ENCODE results near the gene TMEM123.

The TMEM123 gene

DNA sequence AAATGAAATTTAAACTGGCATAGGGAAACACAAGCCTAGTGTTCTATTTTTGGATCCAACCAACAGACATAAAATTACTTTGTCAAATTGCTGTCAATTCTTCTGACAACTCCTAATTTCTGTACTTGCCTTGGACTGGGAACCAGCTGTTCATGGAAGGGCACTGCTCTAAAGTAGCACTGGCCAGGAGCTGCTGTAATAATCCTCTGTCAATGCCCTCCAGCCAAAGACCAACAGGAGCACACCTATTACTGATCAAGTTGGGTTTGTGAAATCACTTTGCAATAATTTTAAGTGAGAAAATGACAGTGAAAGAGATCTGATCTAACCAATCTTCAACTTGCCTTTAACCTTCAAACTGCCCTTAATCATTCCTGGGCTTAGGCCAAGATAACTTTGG lies 18.9 kb upstream of the TMEM123 start:
- Histone ChIP-seq H3K4me3 (ENCODE audit: extremely low read depth, insufficient read depth, low read length, poor library complexity, severe bottlenecking) (no peak overlapping the region), H3K27ac (ENCODE audit: low read depth, low read length, severe bottlenecking) (no peak overlapping the region), H3K4me1 (ENCODE audit: control insufficient read depth, insufficient read depth, low read length, poor library complexity, severe bottlenecking) (no peaks in the 10 kb centered on the region), H3K36me3 (ENCODE audit: control insufficient read depth, insufficient read depth, low read length) (no peaks in the 10 kb centered on the region), H3K9me3 (ENCODE audit: control insufficient read depth, low read length) (no peaks in the 10 kb centered on the region)

DNA sequence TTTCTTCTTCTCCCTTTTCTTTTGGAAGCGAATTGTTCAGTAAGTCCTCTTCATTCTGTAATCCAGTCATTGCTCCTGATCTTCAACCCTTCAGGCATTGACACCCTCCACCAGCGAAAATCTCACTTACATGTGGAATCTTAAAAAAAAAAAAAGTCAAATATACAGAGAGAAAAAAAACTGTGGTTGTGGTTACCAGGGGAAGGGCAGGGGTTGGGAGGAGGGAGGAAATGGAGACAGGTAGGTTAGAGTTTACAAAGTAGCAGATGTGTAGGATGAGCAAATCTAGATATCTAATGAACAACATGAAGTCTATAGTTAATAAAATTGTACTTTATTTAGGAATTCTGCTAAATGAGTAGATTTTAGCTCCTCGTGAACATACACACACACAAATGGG lies 17.7 kb upstream of the TMEM123 start:
- Histone ChIP-seq H3K36me3 (ENCODE audit: control insufficient read depth, insufficient read depth, low read length) (no peaks in the 10 kb centered on the region), H3K4me1 (ENCODE audit: control insufficient read depth, insufficient read depth, low read length, poor library complexity, severe bottlenecking) (no peaks in the 10 kb centered on the region), H3K4me3 (ENCODE audit: extremely low read depth, insufficient read depth, low read length, poor library complexity, severe bottlenecking) (no peak overlapping the region), H3K9me3 (ENCODE audit: control insufficient read depth, low read length) (no peaks in the 10 kb centered on the region), H3K27ac (ENCODE audit: low read depth, low read length, severe bottlenecking) (no peak overlapping the region)
- WGBS, 2 experiments (ENCODE audit: insufficient coverage in 2 of 2): no CpG with 5 or more reads among the region's 3 CpGs

DNA sequence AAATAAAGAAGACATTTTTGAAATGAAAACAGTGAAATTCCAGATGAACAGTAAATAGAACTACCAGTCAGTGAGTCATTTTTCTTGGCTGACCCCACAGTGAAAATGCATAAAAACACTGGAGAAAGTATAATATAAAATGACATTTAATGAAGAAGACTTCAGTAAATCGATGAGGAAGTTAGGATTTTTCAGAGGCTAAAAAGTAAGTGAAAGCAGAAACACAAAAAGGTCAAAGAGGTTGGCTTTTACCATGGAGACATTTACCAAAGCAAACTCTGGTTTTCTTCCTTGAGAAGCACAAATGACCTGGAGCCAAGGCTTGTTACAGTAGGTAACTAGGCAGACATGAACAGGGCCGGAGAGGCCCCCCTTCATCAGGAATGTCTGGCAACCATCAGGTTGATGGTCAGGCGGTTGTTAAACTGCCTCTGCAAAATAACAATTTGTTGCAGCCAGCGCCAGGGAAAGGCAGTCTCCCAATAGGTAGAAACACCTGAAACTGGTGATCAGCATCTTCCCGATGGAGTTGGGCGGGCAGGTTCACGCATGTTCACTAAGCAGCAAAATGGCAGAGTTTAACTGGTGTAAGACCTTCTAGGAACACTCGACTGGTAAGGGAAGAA lies 16.7 kb upstream of the TMEM123 start:
- peak overlapping the region; percentile 18 for H3K27ac ChIP-seq (ENCODE audit: low read depth, low read length, severe bottlenecking)
- no peaks in the 10 kb centered on the region for H3K9me3 ChIP-seq (ENCODE audit: control insufficient read depth, low read length)
- no peaks in the 10 kb centered on the region for H3K36me3 ChIP-seq (ENCODE audit: control insufficient read depth, insufficient read depth, low read length)
- no peaks in the 10 kb centered on the region for H3K4me1 ChIP-seq (ENCODE audit: control insufficient read depth, insufficient read depth, low read length, poor library complexity, severe bottlenecking)
- WGBS, 2 experiments (ENCODE audit: insufficient coverage in 2 of 2): 94 to 95% methylated on average over 8 of the region's 8 CpGs
- no peak overlapping the region for H3K4me3 ChIP-seq (ENCODE audit: extremely low read depth, insufficient read depth, low read length, poor library complexity, severe bottlenecking)

DNA sequence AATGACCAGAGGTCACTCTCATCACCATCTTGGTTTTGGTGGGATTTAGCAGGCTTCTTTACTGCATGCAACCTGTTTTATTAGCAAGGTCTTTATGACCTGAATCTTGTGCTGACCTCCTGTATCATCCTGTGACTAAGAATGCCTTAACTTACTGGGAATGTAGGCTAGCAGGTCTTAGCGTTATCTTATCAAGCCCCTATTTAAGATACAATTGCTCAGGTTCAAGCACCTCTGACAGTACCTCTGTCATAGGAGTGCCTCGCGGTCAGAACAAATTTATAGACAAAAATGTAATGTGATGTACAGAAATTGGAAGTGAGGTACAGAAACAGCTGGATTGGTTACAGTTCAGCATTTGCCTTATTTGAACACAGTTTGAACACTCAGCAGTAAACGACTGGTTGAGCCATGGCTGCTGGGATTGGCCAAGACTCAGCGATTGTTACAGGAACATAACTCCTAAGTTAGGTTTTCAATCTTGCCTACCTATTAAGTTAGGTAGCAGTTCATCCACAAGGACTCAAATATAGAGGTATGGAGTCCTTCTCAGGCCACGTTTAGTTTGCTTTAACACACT lies 16.1 kb upstream of the TMEM123 start:
- no peak overlapping the region for H3K4me3 ChIP-seq (ENCODE audit: extremely low read depth, insufficient read depth, low read length, poor library complexity, severe bottlenecking)
- 88 to 94% methylated on average over 2 to 5 of the region's 6 CpGs for WGBS, 2 experiments (ENCODE audit: insufficient coverage in 2 of 2)
- H3K4me1 ChIP-seq (ENCODE audit: control insufficient read depth, insufficient read depth, low read length, poor library complexity, severe bottlenecking): no peaks in the 10 kb centered on the region
- H3K9me3 ChIP-seq (ENCODE audit: control insufficient read depth, low read length): no peaks in the 10 kb centered on the region
- H3K27ac ChIP-seq (ENCODE audit: low read depth, low read length, severe bottlenecking): no peak overlapping the region
- H3K36me3 ChIP-seq (ENCODE audit: control insufficient read depth, insufficient read depth, low read length): no peaks in the 10 kb centered on the region

DNA sequence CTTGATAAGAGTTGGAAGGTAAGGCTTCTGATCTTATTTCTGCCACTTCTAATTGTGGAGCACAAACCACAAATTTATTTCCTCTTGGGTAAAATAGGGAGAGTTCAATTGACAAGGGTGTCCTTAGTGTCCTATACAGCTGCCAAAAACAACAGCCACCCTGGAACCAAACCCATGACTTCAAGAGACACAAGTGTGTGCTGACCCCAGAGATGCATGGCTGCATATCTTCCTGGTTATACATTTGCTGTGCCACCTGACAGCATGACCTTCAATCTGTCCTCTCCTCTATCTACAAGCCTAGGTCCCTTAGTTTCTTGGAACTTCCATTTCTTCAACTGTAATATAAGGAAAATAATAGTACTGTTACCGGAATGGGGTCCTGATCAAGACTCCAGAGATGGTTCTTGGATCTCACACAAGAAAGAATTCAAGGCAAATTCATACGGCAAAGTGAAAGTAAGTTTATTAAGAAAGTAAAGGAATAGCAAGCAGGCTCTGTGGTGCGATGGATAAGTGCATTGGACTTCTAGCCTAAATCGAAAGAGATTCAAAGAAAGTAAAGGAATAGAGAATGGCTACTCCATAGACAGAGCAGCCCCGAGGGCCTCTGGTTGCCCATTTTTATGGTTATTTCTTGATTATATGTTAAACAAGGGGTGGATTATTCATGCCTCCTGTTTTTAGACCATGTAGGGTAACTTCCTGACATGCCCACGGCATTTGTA lies 15.5 kb upstream of the TMEM123 start:
- H3K4me3 ChIP-seq (ENCODE audit: extremely low read depth, insufficient read depth, low read length, poor library complexity, severe bottlenecking): no peak overlapping the region
- H3K4me1 ChIP-seq (ENCODE audit: control insufficient read depth, insufficient read depth, low read length, poor library complexity, severe bottlenecking): no peaks in the 10 kb centered on the region
- no peaks in the 10 kb centered on the region for H3K9me3 ChIP-seq (ENCODE audit: control insufficient read depth, low read length)
- no peak overlapping the region for H3K27ac ChIP-seq (ENCODE audit: low read depth, low read length, severe bottlenecking)
- 89 to 93% methylated on average over 5 to 6 of the region's 6 CpGs for WGBS, 2 experiments (ENCODE audit: insufficient coverage in 2 of 2)
- H3K36me3 ChIP-seq (ENCODE audit: control insufficient read depth, insufficient read depth, low read length): no peaks in the 10 kb centered on the region

DNA sequence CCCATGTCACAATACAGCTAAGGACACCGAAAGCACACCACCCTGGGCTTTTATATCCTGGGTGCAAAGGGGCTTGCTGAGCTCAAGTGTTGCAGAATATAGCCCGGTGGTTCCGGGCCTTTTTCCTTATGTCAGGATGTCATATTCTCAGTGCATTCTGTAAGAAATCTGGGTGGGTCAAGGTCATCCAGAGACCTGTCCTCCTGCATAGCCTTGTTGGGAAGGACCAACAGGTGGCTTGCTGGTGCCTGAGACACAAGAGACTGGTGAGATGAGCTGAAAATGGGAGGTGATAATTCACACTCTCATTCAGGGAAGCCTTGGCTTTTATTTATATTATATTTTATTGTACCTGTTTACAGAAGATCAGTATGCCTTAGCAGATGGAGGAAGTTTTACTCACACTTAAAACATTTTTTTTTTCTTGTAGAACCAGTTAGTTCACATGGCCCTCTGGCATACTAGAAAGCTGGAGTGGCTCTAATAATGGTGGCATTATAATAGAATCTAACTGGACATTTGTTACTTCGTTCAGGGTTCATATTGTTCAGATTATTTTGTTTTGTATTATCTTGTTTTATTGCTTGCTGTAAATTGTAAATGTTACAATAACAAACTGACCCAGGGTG lies 14.6 kb upstream of the TMEM123 start:
- no peaks in the 10 kb centered on the region for H3K4me1 ChIP-seq (ENCODE audit: control insufficient read depth, insufficient read depth, low read length, poor library complexity, severe bottlenecking)
- no peaks in the 10 kb centered on the region for H3K9me3 ChIP-seq (ENCODE audit: control insufficient read depth, low read length)
- no peak overlapping the region for H3K4me3 ChIP-seq (ENCODE audit: extremely low read depth, insufficient read depth, low read length, poor library complexity, severe bottlenecking)
- 88 to 100% methylated on average over 3 to 4 of the region's 4 CpGs for WGBS, 2 experiments (ENCODE audit: insufficient coverage in 2 of 2)
- no peaks in the 10 kb centered on the region for H3K36me3 ChIP-seq (ENCODE audit: control insufficient read depth, insufficient read depth, low read length)
- H3K27ac ChIP-seq (ENCODE audit: low read depth, low read length, severe bottlenecking): no peak overlapping the region

DNA sequence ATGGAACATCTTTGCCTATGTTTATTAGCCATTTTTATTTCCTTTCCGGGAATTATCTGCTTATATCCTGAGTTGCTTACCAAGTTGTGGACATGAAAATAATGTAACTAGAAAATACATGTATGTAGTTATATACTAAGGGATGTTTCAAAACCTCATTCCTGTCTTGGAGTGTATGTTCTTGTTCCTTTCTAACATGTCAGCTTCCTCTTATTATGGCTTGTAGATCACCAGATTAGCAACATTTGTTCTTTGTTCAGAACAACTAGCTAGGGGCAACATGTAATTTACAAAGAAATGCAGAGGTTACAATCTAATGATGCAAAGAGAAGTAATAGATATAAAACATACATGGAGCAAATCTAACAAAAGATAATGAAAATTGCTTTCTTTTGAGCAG lies 13.1 kb upstream of the TMEM123 start:
- Histone ChIP-seq H3K4me1 (ENCODE audit: control insufficient read depth, insufficient read depth, low read length, poor library complexity, severe bottlenecking) (no peaks in the 10 kb centered on the region), H3K9me3 (ENCODE audit: control insufficient read depth, low read length) (no peaks in the 10 kb centered on the region), H3K27ac (ENCODE audit: low read depth, low read length, severe bottlenecking) (no peak overlapping the region), H3K4me3 (ENCODE audit: extremely low read depth, insufficient read depth, low read length, poor library complexity, severe bottlenecking) (no peak overlapping the region), H3K36me3 (ENCODE audit: control insufficient read depth, insufficient read depth, low read length) (no peaks in the 10 kb centered on the region)
- no CpG with 5 or more reads among the region's 1 CpG for WGBS, 2 experiments (ENCODE audit: insufficient coverage in 2 of 2)

DNA sequence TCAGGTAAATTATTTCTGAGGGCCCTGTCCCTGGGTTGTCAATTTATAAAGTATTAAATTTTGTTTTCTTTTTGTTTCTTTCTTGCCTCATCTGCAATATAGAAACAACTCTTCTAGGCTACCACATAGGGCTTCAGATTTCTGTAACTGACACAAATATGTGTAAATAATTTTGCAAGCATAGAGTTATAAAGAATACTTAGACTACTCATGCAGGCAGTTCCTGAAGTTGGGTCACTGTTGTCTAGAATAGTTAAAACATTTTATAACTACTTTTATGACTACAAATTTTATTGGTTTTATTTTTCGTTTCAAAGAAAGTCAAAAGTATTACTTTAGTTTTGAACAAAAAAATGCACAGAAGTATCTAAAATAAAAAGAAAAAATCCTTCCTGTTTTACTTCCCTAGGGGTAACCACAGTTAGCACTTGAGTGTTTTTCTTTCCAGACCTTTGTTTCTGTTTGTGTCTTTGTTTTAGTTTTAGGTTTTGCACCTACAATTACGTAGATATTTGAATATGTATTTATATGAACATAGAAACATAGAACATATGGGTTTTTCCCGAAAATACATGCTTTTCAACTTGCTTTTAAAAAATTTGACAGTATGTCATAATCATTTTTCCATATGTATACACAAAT lies 12.4 kb upstream of the TMEM123 start:
- H3K9me3 ChIP-seq (ENCODE audit: control insufficient read depth, low read length): no peaks in the 10 kb centered on the region
- H3K4me1 ChIP-seq (ENCODE audit: control insufficient read depth, insufficient read depth, low read length, poor library complexity, severe bottlenecking): no peaks in the 10 kb centered on the region
- no peaks in the 10 kb centered on the region for H3K36me3 ChIP-seq (ENCODE audit: control insufficient read depth, insufficient read depth, low read length)
- H3K4me3 ChIP-seq (ENCODE audit: extremely low read depth, insufficient read depth, low read length, poor library complexity, severe bottlenecking): no peak overlapping the region
- no peak overlapping the region for H3K27ac ChIP-seq (ENCODE audit: low read depth, low read length, severe bottlenecking)
- WGBS, 2 experiments (ENCODE audit: insufficient coverage in 2 of 2): no CpG with 5 or more reads among the region's 3 CpGs

DNA sequence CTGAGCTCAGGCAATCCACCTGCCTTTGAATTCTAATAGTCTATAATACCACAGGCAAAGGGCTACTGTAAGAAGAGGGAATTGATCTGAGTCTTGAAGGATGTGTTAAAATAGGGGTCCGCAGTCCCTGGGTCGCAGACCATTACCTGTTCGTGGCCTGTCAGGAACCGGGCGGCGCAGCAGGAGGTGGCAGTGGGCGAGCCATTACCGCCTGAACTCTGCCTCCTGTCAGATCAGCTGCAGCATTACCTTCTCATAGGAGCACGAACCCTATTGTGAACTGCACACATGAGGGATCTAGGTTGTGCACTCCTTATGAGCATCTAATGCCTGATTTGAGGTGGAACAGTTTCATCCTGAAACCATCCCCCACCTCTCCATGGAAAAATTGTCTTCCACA lies 11.5 kb upstream of the TMEM123 start:
- 89 to 93% methylated on average over 8 to 9 of the region's 9 CpGs for WGBS, 2 experiments (ENCODE audit: insufficient coverage in 2 of 2)
- H3K4me1 ChIP-seq (ENCODE audit: control insufficient read depth, insufficient read depth, low read length, poor library complexity, severe bottlenecking): no peaks in the 10 kb centered on the region
- no peak overlapping the region for H3K27ac ChIP-seq (ENCODE audit: low read depth, low read length, severe bottlenecking)
- no peaks in the 10 kb centered on the region for H3K9me3 ChIP-seq (ENCODE audit: control insufficient read depth, low read length)
- no peak overlapping the region for H3K4me3 ChIP-seq (ENCODE audit: extremely low read depth, insufficient read depth, low read length, poor library complexity, severe bottlenecking)
- H3K36me3 ChIP-seq (ENCODE audit: control insufficient read depth, insufficient read depth, low read length): no peaks in the 10 kb centered on the region

DNA sequence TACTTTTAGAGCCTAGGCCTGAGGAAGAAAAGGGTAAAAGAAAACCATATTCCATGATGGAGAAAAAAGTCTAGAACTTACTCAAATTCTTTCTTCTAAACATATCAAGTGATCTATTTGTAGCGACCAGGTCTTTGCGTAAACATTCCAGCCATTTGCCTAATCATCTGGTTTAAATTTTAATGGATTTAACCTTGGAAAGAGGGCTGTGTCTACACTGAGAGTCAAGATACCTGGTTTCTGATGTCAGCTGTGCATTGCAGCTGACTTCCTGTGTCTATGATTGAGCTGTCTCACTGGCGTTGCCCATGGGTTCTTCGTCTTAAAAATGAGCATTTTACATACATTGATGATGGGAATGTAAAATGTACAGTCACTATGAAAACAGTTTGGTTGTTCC lies 10.0 kb upstream of the TMEM123 start:
- no peak overlapping the region for H3K4me3 ChIP-seq (ENCODE audit: extremely low read depth, insufficient read depth, low read length, poor library complexity, severe bottlenecking)
- no peak overlapping the region for H3K27ac ChIP-seq (ENCODE audit: low read depth, low read length, severe bottlenecking)
- 96 to 100% methylated on average over 3 of the region's 4 CpGs for WGBS, 2 experiments (ENCODE audit: insufficient coverage in 2 of 2)
- no peaks in the 10 kb centered on the region for H3K9me3 ChIP-seq (ENCODE audit: control insufficient read depth, low read length)
- H3K4me1 ChIP-seq (ENCODE audit: control insufficient read depth, insufficient read depth, low read length, poor library complexity, severe bottlenecking): no peaks in the 10 kb centered on the region
- H3K36me3 ChIP-seq (ENCODE audit: control insufficient read depth, insufficient read depth, low read length): no peaks in the 10 kb centered on the region
